Panc1 (cell line): Measurements from ENCODE around the gene CLHC1.

Source experiments
- POLR2AphosphoS5 ChIP-seq: IDR thresholded peaks from 2 replicates; pipeline ENCODE4 v1.6.1; 2012; ENCODE audit warnings: mild to moderate bottlenecking, low read depth, low read length, moderate library complexity
- SIN3A ChIP-seq: IDR thresholded peaks from 2 replicates; pipeline ENCODE4 v1.6.1; 2012; ENCODE audit warnings: low read depth, mild to moderate bottlenecking, low read length, moderate library complexity, borderline replicate concordance; ENCODE audit not compliant: insufficient read depth
- TCF7L2 ChIP-seq: IDR thresholded peaks from 2 replicates; pipeline ENCODE4 v1.6.1; 2011; ENCODE audit warnings: mild to moderate bottlenecking, low read depth, low read length, inconsistent platforms
- TF ChIP-seq, protein P1 (sequence below): fragments of 450-650 bp; IDR thresholded peaks from 2 replicates; pipeline ENCODE4 v1.5.1; 2017; ENCODE audit warnings: mild to moderate bottlenecking
- TF ChIP-seq, protein P2 (sequence below), 2 experiments: IDR thresholded peaks; 2 replicates each; pipeline ENCODE4 v1.6.1; 2011 to 2012; ENCODE audit warnings: low read depth in 2 of 2, control low read depth in 1 of 2, low read length in 1 of 2, mild to moderate bottlenecking in 1 of 2, moderate library complexity in 1 of 2; ENCODE audit not compliant: insufficient read depth in 1 of 2

DNA sequence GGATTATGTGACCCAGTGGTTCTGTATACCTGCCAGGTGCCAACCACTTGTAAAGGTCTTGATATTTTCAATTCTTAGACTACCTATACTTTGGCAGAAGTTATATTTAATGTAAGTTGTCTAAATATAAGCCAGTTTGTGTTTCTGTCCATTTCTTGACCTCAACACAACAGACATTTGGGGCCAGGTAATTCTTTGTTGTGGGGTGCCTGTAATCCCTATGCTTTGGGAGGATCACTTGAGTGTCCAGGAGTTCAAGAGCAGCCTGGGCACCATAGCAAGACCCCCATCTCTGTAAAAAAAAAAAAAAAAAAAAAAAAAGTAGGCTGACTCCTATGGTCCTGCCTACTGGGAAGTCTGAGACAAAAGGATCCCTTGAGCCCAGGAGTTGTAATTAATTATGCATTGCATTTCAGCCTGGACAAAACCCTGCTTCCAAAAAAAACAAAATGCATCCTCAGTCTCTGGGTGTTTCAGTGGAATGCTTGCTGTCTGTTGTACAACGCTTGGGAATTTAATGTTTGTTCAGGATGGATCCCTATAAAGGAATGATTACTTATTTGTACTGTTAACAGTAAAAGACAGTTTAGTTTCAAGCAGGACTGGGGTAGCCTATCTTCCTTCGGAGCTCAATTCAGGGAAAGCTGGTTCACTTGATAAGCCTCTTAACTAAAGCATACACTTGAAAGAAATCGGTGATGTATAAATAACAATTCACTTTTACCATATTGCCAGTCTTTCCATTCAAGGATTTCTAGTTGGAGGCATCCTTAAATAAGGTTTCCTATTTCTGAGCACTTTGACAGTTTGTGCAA lies 3.8 kb upstream of the CLHC1 start:
- TF ChIP-seq, protein P1, sequence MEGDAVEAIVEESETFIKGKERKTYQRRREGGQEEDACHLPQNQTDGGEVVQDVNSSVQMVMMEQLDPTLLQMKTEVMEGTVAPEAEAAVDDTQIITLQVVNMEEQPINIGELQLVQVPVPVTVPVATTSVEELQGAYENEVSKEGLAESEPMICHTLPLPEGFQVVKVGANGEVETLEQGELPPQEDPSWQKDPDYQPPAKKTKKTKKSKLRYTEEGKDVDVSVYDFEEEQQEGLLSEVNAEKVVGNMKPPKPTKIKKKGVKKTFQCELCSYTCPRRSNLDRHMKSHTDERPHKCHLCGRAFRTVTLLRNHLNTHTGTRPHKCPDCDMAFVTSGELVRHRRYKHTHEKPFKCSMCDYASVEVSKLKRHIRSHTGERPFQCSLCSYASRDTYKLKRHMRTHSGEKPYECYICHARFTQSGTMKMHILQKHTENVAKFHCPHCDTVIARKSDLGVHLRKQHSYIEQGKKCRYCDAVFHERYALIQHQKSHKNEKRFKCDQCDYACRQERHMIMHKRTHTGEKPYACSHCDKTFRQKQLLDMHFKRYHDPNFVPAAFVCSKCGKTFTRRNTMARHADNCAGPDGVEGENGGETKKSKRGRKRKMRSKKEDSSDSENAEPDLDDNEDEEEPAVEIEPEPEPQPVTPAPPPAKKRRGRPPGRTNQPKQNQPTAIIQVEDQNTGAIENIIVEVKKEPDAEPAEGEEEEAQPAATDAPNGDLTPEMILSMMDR: no peak
- TF ChIP-seq, protein P2, sequence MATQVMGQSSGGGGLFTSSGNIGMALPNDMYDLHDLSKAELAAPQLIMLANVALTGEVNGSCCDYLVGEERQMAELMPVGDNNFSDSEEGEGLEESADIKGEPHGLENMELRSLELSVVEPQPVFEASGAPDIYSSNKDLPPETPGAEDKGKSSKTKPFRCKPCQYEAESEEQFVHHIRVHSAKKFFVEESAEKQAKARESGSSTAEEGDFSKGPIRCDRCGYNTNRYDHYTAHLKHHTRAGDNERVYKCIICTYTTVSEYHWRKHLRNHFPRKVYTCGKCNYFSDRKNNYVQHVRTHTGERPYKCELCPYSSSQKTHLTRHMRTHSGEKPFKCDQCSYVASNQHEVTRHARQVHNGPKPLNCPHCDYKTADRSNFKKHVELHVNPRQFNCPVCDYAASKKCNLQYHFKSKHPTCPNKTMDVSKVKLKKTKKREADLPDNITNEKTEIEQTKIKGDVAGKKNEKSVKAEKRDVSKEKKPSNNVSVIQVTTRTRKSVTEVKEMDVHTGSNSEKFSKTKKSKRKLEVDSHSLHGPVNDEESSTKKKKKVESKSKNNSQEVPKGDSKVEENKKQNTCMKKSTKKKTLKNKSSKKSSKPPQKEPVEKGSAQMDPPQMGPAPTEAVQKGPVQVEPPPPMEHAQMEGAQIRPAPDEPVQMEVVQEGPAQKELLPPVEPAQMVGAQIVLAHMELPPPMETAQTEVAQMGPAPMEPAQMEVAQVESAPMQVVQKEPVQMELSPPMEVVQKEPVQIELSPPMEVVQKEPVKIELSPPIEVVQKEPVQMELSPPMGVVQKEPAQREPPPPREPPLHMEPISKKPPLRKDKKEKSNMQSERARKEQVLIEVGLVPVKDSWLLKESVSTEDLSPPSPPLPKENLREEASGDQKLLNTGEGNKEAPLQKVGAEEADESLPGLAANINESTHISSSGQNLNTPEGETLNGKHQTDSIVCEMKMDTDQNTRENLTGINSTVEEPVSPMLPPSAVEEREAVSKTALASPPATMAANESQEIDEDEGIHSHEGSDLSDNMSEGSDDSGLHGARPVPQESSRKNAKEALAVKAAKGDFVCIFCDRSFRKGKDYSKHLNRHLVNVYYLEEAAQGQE (IDR thresholded peaks at IDR 0.05; ENCODE audit: insufficient read depth in 1 of 2, low read depth in 2 of 2, low read length in 1 of 2): no peak
- TF ChIP-seq SIN3A (no peak), POLR2AphosphoS5 (peak; percentile 41; the same call in 1 of the 2 replicates), TCF7L2 (no peak)
